ENCODE measurements around the gene ACAT2.
"Not testable (repeated sequence)": the region's sequence is repeated elsewhere in the genome, so short reads cannot be mapped to it uniquely, and the experiment has no call there.

Gene ACAT2

GRCh38 chr6:159805440-159806020 lies 43.7 kb downstream of the ACAT2 start:
- TF ChIP-seq, protein P1, sequence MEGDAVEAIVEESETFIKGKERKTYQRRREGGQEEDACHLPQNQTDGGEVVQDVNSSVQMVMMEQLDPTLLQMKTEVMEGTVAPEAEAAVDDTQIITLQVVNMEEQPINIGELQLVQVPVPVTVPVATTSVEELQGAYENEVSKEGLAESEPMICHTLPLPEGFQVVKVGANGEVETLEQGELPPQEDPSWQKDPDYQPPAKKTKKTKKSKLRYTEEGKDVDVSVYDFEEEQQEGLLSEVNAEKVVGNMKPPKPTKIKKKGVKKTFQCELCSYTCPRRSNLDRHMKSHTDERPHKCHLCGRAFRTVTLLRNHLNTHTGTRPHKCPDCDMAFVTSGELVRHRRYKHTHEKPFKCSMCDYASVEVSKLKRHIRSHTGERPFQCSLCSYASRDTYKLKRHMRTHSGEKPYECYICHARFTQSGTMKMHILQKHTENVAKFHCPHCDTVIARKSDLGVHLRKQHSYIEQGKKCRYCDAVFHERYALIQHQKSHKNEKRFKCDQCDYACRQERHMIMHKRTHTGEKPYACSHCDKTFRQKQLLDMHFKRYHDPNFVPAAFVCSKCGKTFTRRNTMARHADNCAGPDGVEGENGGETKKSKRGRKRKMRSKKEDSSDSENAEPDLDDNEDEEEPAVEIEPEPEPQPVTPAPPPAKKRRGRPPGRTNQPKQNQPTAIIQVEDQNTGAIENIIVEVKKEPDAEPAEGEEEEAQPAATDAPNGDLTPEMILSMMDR (IDR thresholded peaks at IDR 0.05): no peak
- no peak overlapping the region for H3K27ac ChIP-seq

DNA sequence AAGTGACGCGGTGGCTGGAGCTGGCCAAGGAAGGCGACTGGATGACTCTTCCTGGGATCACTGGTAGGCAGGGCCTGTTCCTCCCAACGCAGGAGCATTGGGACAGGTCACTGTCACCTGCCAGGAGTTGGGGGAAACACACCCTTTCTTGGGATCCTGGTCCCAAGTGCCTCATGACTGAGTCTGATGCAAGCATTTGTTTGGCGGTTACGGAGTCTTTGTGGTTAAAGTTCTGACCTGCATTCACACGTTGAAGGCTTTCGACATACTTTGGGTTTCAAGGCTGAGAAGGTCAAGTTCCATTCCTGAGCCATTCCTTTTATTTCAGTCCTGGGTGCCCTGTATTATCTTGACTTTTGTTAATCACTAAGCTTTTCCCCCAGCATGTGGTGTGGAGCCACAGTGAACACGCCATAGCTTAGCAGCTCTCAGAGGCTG lies 44.2 kb downstream of the ACAT2 start:
- Histone ChIP-seq H3K27ac (no peak overlapping the region), H3K4me3 (no peak overlapping the region)
- DNase-seq (ENCODE audit: low spot score): no peak
- TF ChIP-seq, protein P1 (IDR thresholded peaks at IDR 0.05): no peak

More at GRCh38 chr6:159805440-159806020, 43.7 kb downstream of the ACAT2 start:
- no peak overlapping the region for H3K4me3 ChIP-seq
- DNase-seq (ENCODE audit: low spot score): no peak

DNA sequence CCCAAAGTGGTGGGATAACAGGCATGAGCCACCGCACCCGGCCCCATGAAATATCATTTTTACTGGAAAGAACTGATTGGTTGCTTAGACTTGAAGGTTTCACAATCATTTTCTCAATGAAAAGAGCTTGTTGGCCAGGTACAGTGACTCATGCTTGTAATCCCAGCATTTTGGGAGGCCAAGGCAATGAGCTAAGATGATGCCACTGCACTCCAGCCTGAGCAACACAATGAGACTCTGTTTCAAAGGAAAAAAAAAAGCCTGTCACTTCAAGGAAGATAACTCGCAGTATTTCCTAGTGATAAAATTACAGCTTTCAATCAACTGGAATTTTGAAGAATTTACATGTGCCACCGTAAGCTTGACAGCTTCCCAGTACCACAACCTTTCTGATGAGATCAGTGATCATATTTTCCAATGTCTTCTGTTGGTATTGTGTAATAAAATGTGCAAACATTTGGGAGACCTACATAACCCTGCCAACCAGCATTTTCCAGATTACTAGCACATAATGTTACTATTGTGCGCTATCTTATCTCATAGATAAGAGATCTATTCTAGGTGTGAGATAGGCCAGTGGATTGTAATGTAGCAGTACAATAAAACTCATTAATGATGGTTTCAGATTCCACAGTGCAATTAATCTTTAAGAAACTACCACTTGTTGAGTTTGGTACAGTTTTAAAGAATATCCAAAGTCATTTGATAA lies 45.5 kb downstream of the ACAT2 start:
- TF ChIP-seq, protein P1 (IDR thresholded peaks at IDR 0.05): no peak
- Histone ChIP-seq H3K27ac (no peak overlapping the region), H3K4me3 (no peak overlapping the region)
- DNase-seq (ENCODE audit: low spot score): no peak

DNA sequence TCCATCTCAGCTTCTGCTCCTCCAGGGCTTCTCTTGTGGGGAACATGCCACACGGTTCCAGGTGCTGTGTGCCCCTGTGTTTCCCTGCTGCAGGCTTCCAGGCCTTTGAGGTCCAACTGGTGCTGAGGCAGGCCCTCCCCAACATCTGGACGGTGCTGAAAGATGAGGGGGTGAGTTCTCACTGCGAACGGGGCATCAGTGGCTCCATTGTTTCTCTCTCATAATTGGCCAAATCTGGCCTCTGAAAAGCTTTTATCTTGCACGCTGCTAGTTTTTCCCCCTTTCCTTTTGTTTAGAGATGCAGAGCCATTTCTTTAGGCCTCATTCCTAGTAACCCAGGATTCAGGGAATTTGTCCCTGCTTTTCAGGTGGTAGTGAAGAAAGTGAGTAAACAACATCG lies 46.8 kb downstream of the ACAT2 start:
- TF ChIP-seq, protein P1 (IDR thresholded peaks at IDR 0.05): no peak
- no peak overlapping the region for H3K27ac ChIP-seq
- no peak for DNase-seq (ENCODE audit: low spot score)
- no peak overlapping the region for H3K4me3 ChIP-seq

DNA sequence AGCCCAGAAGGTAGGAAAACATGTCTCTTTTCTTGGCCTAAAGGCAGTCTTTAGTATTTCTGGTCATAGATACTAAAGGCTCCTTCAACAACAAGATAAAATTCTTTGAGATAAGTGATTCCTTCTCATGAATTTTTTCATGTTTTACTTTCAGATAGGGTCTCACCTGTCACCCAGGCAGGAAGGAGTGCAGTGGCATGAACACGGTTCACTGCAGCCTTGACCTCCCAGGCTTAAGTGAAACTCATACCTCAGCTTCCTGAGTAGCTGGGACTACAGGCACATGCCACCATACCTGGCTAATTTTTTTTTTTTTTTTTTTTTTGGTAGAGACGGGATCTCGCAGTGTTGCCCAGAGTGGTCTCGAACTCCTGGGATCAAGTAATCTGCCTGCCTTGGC lies 47.3 kb downstream of the ACAT2 start:
- no peak for DNase-seq (ENCODE audit: low spot score)
- Histone ChIP-seq H3K4me3 (no peak overlapping the region), H3K27ac (no peak overlapping the region)
- TF ChIP-seq, protein P1 (IDR thresholded peaks at IDR 0.05): no peak

GRCh38 chr6:159813781-159814180 lies 51.9 kb downstream of the ACAT2 start:
- Histone ChIP-seq H3K4me3 (no peak overlapping the region), H3K27ac (no peak overlapping the region)
- TF ChIP-seq, protein P1 (IDR thresholded peaks at IDR 0.05): no peak
- DNase-seq (ENCODE audit: low spot score): no peak

DNA sequence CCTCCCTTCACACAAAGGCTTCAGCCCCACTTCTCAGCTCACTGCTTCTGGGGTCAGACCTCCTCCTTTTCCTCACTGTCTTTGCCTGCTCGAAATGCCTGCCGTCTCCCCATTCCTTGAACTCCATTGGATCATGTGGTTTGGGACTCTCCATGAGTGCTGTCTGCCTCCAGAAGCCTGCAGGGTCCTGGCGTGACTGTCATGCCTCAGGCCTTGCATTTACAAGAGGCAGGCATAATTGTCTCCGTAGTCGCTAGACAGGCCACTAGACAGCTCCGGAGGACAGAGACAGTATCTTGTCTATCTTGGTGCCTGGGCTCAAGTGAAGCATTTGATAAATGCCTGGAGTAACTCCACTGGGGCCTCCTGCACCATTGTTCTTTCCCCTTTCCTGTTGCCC lies 53.6 kb downstream of the ACAT2 start:
- Histone ChIP-seq H3K27ac (no peak overlapping the region), H3K4me3 (no peak overlapping the region)
- TF ChIP-seq, protein P1 (IDR thresholded peaks at IDR 0.05): no peak
- no peak for DNase-seq (ENCODE audit: low spot score)

- DNase-seq (ENCODE audit: low spot score); H3K27ac ChIP-seq; H3K4me3 ChIP-seq: not testable (repeated sequence)
Measured at GRCh38 chr6:159816775-159817174, 54.9 kb downstream of the ACAT2 start.

All from coronary artery (tissue), 2 donors.